Endothelial cell of umbilical vein (primary cell): ENCODE data around the gene MCTP2. TPM values are rescaled to one million over a fixed set of nuclear protein-coding genes. Genes with fewer than 3 reads are reported as not detected.

ENCODE experiments used
- BruUV-seq: library from RNA; stranded (reverse); fragments of 400-500 nt; replicated peaks from 2 replicates; lab custom pipeline; 2021; lab: Mats Ljungman, UMichigan
- CTCF ChIA-PET: fragments of 300-600, 350-600 bp; sonication (Branson Sonifier 250); formaldehyde crosslinking; loops from one replicate; lab custom pipeline; 2021; ENCODE audit warnings: antibody characterized with exemption, inconsistent platforms; lab: Charles Lee
- POLR2A ChIA-PET: fragments of 300-600, 350-600 bp; sonication (Branson Sonifier 250); formaldehyde crosslinking; loops from one replicate; lab custom pipeline; 2021; ENCODE audit warnings: antibody characterized with exemption, inconsistent platforms; lab: Charles Lee
- DNase-seq: peaks from one replicate; pipeline ENCODE4 v3.0.0-alpha.2; 2011; ENCODE audit warnings: low read depth, low spot score
- FAIRE-seq: peaks from 2 replicates; lab custom pipeline; 2011; peaks lifted over from hg19 to GRCh38; lab: Jason Lieb, UNC
- H2AFZ ChIP-seq: 2 replicates; pipeline ENCODE4 v1.6.0; 2012; ENCODE audit warnings: low read depth, low read length, control low read depth, inconsistent platforms
- H3K27ac ChIP-seq: 2 replicates; pipeline ENCODE4 v1.5.1; 2011; ENCODE audit warnings: low read depth, mild to moderate bottlenecking, control low read depth, low read length, moderate library complexity; ENCODE audit not compliant: insufficient read depth
- H3K27me3 ChIP-seq, 2 experiments: 2 replicates each; pipeline versions ENCODE4 v1.6.0 to v1.6.1; 2011; ENCODE audit warnings: low read length in 2 of 2, mixed read lengths in 1 of 2; ENCODE audit not compliant: control insufficient read depth in 2 of 2, insufficient read depth in 2 of 2
- H3K36me3 ChIP-seq, 2 experiments: 2 replicates in 1 of 2; 3 replicates in 1 of 2; pipeline ENCODE4 v1.5.1; 2011; ENCODE audit warnings: low read length in 2 of 2, mild to moderate bottlenecking in 1 of 2, moderate library complexity in 1 of 2; ENCODE audit not compliant: control insufficient read depth in 2 of 2, insufficient read depth in 2 of 2; ENCODE audit errors: extremely low read depth in 1 of 2
- H3K4me1 ChIP-seq: 3 replicates; pipeline ENCODE4 v1.5.1; 2011; ENCODE audit warnings: mild to moderate bottlenecking, low read length; ENCODE audit not compliant: control insufficient read depth, insufficient read depth; ENCODE audit errors: extremely low read depth
- H3K4me2 ChIP-seq: 2 replicates; pipeline ENCODE4 v1.6.1; 2011; ENCODE audit warnings: low read length, control low read depth, mixed read lengths; ENCODE audit not compliant: insufficient read depth
- H3K4me3 ChIP-seq, 3 experiments: fragments of 200-600 bp in 1 of 3; sonication (generic), shearing (Covaris generic) in 1 of 3; replicated peaks in 1 of 3; 2 replicates each; pipeline ENCODE4 v1.5.1; 2011 to 2016; ENCODE audit warnings: control low read depth in 3 of 3, low read length in 3 of 3, mild to moderate bottlenecking in 2 of 3, inconsistent platforms in 1 of 3, low read depth in 1 of 3, moderate library complexity in 1 of 3; ENCODE audit not compliant: insufficient read depth in 1 of 3
- H3K79me2 ChIP-seq: 2 replicates; pipeline ENCODE4 v1.6.0; 2012; ENCODE audit warnings: low read length, inconsistent platforms; ENCODE audit not compliant: control insufficient read depth, insufficient read depth
- H3K9ac ChIP-seq: replicated peaks from 2 replicates; pipeline ENCODE3; 2011; ENCODE audit warnings: low read length, control low read depth; ENCODE audit not compliant: insufficient read depth; ENCODE audit errors: extremely low read depth
- H3K9me1 ChIP-seq: replicated peaks from 3 replicates; pipeline ENCODE4 v1.6.0; 2011; ENCODE audit warnings: mild to moderate bottlenecking, low read length; ENCODE audit not compliant: control insufficient read depth, insufficient read depth; ENCODE audit errors: extremely low read depth
- H3K9me3 ChIP-seq: replicated peaks from 2 replicates; pipeline ENCODE4 v1.5.1; 2012; ENCODE audit warnings: low read length, inconsistent platforms; ENCODE audit not compliant: control insufficient read depth, insufficient read depth
- H4K20me1 ChIP-seq: replicated peaks from 2 replicates; pipeline ENCODE3; 2011; ENCODE audit warnings: mild to moderate bottlenecking, low read length; ENCODE audit not compliant: control insufficient read depth, insufficient read depth; ENCODE audit errors: extremely low read depth
- EZH2 ChIP-seq: IDR thresholded peaks from 2 replicates; pipeline ENCODE4 v1.6.1; 2012; ENCODE audit warnings: borderline replicate concordance, low read depth, mild to moderate bottlenecking, moderate library complexity, low read length, inconsistent platforms; ENCODE audit not compliant: severe bottlenecking
- FOS ChIP-seq: IDR thresholded peaks from 2 replicates; pipeline ENCODE4 v1.6.1; 2011; ENCODE audit warnings: mild to moderate bottlenecking, low read length, moderate library complexity, borderline replicate concordance; ENCODE audit not compliant: insufficient read depth
- GATA2 ChIP-seq: IDR thresholded peaks from 2 replicates; pipeline ENCODE4 v1.7.0; 2011; ENCODE audit warnings: low read depth, mild to moderate bottlenecking, moderate library complexity, mixed read lengths, low read length; ENCODE audit not compliant: insufficient read length, insufficient read depth
- JUN ChIP-seq: IDR thresholded peaks from 2 replicates; pipeline ENCODE4 v1.6.1; 2011; ENCODE audit warnings: borderline replicate concordance, low read depth; ENCODE audit not compliant: insufficient read length, insufficient read depth
- MYC ChIP-seq: IDR thresholded peaks from one replicate; pipeline ENCODE4 v1.6.1; 2011; ENCODE audit warnings: mild to moderate bottlenecking, low read depth, low read length
- POLR2A ChIP-seq: IDR thresholded peaks from 2 replicates; pipeline ENCODE4 v1.6.1; 2012; ENCODE audit warnings: low read depth, mild to moderate bottlenecking, control low read depth, low read length
- POLR2AphosphoS5 ChIP-seq: IDR thresholded peaks from 2 replicates; pipeline ENCODE4 v1.6.1; 2012; ENCODE audit warnings: low read depth, mild to moderate bottlenecking, control low read depth, low read length, moderate library complexity; ENCODE audit not compliant: insufficient read depth
- dilution Hi-C: fragments of 300-500 bp; cut with MboI; formaldehyde crosslinking; loops from one replicate; pipeline ENCODE4 v1.15.0; 2019; ENCODE audit warnings: low sequenced_read_pairs; ENCODE audit not compliant: extremely low pct_ligation_motif_present
- intact Hi-C: fragments of 100-400 bp; cut with micrococcal nuclease; formaldehyde crosslinking; loops from one replicate; pipeline ENCODE4 v1.10.0; 2022
- polyA plus RNA-seq, 4 experiments: library from polyadenylated mRNA; depleted of rRNA in 3 of 4; stranded (reverse) in 3 of 4; unstranded in 1 of 4; fragments of >200 nt; gene quantifications; 2 replicates each; pipeline versions ENCODE4 v1.2.1 to v1.2.3, GENCODE V29; 2011 to 2012; ENCODE audit warnings: missing spikeins in 1 of 4
- total RNA-seq: library from RNA; stranded (reverse); gene quantifications from 2 replicates; pipeline ENCODE4 v1.2.3, GENCODE V29; 2021
- TF ChIP-seq, protein P1 (sequence below), 2 donors: IDR thresholded peaks; 1 replicate in 1 of 2; 2 replicates in 1 of 2; pipeline ENCODE4 v1.5.1; 2011; ENCODE audit warnings: low read length in 2 of 2, mild to moderate bottlenecking in 2 of 2, moderate library complexity in 2 of 2, control low read depth in 1 of 2, inconsistent platforms in 1 of 2, low read depth in 1 of 2; ENCODE audit not compliant: insufficient read depth in 1 of 2; ENCODE audit errors: extremely low read depth in 1 of 2
- TF ChIP-seq, protein P2 (sequence below): IDR thresholded peaks from 2 replicates; pipeline ENCODE4 v1.6.1; 2011; ENCODE audit not compliant: insufficient read depth, insufficient read length

The MCTP2 gene
- total and polyA plus RNA-seq, 2 donors (not counting 3 experiments of a cell fraction or from before 2014, with no cell fraction given): 0.01 to 0.75 TPM

DNA sequence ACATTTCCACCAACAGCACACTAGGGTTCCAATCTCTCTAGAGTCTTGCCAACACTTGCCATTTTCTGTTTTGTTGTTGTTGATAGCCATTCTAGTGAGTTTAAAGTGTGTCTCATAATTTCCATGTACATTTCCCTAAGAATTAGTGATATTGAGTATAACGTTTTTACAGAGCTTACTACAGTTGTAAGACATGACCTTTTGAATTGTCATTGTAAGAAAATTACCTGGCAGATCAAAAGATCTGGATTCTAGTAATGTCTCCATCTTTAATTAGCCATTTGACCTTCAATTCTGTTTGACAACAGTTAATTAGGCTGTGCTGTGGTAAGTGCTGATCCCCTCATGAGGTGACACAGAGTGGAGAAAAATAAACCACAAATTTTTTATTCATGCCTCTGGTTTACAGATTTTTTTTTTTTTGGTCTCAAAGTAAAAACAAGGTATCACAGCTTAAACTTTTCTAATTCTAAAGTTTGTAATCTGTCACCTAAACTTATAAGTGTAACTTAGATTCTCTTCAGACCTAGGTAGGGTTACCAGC is 20.9 kb downstream of the MCTP2 start:
- Histone ChIP-seq H3K36me3 (no peaks in the 10 kb centered on the region), H3K9me1 (no peaks in the 10 kb centered on the region), H3K4me3 (no peak overlapping the region), H2AFZ (no peak overlapping the region), H4K20me1 (no peaks in the 10 kb centered on the region), H3K9ac (no peak overlapping the region), H3K27me3 (no peaks in the 10 kb centered on the region), H3K27ac (no peak overlapping the region), H3K4me1 (no peaks in the 10 kb centered on the region), H3K79me2 (no peaks in the 10 kb centered on the region), H3K9me3 (no peaks in the 10 kb centered on the region), H3K4me2 (no peak overlapping the region)
- POLR2A ChIA-PET: no interaction called here
- CTCF ChIA-PET: no interaction called here
- DNase-seq: no peak
- no peak for FAIRE-seq
- dilution Hi-C loops (no loop called here), intact Hi-C loops (no loop called here)
- no TSS peak for BruUV-seq
- TF ChIP-seq MYC (no peak), EZH2 (no peak), POLR2AphosphoS5 (no peak), POLR2A (no peak), GATA2 (no peak), JUN (no peak)

DNA sequence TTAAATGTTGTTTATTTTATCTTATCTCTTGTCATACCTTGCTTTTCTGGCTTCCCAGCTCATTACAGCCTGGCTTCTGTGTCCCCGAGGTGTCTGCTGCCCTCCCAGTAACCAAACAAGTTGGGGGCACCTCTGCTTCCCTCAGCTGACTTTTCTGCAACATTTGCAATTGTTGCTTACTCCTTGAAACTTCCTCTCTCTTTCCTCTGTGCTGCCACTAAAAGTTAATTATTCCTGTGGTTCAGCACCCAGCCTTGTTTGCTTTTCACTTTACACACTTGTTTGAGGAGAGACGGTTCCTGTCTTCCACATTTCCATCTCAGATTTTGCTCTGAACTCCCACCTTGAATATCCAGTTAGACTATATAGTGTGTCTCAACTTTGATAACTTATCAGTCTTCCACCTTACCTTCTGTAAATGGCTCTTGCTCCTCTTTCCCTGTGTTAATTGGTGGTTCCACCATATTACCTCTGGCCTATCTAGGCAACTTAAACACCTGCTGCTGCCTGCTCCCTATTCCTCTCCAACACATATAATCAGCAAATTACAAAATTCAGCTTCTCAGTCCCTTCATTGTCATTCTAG is 21.6 kb downstream of the MCTP2 start:
- POLR2A ChIA-PET: no interaction called here
- Histone ChIP-seq H3K4me2 (no peak overlapping the region), H3K27ac (no peak overlapping the region), H2AFZ (no peak overlapping the region), H3K79me2 (no peaks in the 10 kb centered on the region), H3K9me1 (no peaks in the 10 kb centered on the region), H3K27me3 (no peaks in the 10 kb centered on the region), H4K20me1 (no peaks in the 10 kb centered on the region), H3K4me1 (no peaks in the 10 kb centered on the region), H3K36me3 (no peaks in the 10 kb centered on the region), H3K9ac (no peak overlapping the region), H3K4me3 (no peak overlapping the region), H3K9me3 (no peaks in the 10 kb centered on the region)
- dilution Hi-C loops: no loop called here
- no TSS peak for BruUV-seq
- DNase-seq (no peak), FAIRE-seq (no peak)
- TF ChIP-seq POLR2AphosphoS5 (no peak), FOS (no peak), GATA2 (no peak), JUN (no peak), POLR2A (no peak)
- TF ChIP-seq, protein P1, sequence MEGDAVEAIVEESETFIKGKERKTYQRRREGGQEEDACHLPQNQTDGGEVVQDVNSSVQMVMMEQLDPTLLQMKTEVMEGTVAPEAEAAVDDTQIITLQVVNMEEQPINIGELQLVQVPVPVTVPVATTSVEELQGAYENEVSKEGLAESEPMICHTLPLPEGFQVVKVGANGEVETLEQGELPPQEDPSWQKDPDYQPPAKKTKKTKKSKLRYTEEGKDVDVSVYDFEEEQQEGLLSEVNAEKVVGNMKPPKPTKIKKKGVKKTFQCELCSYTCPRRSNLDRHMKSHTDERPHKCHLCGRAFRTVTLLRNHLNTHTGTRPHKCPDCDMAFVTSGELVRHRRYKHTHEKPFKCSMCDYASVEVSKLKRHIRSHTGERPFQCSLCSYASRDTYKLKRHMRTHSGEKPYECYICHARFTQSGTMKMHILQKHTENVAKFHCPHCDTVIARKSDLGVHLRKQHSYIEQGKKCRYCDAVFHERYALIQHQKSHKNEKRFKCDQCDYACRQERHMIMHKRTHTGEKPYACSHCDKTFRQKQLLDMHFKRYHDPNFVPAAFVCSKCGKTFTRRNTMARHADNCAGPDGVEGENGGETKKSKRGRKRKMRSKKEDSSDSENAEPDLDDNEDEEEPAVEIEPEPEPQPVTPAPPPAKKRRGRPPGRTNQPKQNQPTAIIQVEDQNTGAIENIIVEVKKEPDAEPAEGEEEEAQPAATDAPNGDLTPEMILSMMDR (IDR thresholded peaks at IDR 0.05; ENCODE audit: extremely low read depth in 1 of 2, insufficient read depth in 1 of 2, low read depth in 1 of 2, low read length in 2 of 2): no peak
- TF ChIP-seq, protein P2, sequence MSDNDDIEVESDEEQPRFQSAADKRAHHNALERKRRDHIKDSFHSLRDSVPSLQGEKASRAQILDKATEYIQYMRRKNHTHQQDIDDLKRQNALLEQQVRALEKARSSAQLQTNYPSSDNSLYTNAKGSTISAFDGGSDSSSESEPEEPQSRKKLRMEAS: no peak
- CTCF ChIA-PET: no interaction called here
- intact Hi-C loops: no loop called here
